ENCODE results near the gene CIDEC.

Gene CIDEC

GRCh38 chr3:9887480-9887879 lies 7.4 kb upstream of the CIDEC start:
- H3K27ac ChIP-seq: no peak overlapping the region
- H3K4me3 ChIP-seq: no peak overlapping the region
- intact Hi-C loops (cut with DNase I; ENCODE audit: low total_unique reads): no loop called here
- DNase-seq: no peak
- H3K9me3 ChIP-seq: no peaks in the 10 kb centered on the region
- peaks cover 0 to 1% (median 0%) of the 10 kb centered on the region in 3 donors for H3K36me3 ChIP-seq
- H3K27me3 ChIP-seq: no peaks in the 10 kb centered on the region
- TF ChIP-seq CTCF (IDR thresholded peaks at IDR 0.05): no peak
- H3K4me1 ChIP-seq: peaks cover 0 to 16% (median 14%) of the 10 kb centered on the region in 4 donors

GRCh38 chr3:9886328-9886727 lies 6.3 kb upstream of the CIDEC start:
- intact Hi-C loops (cut with DNase I; ENCODE audit: low total_unique reads): no loop called here
- Histone ChIP-seq H3K9me3 (no peaks in the 10 kb centered on the region), H3K27ac (no peak overlapping the region), H3K36me3 (no peaks in the 10 kb centered on the region), H3K4me3 (no peak overlapping the region), H3K4me1 (peaks cover 0 to 8% (median 5%) of the 10 kb centered on the region in 4 donors), H3K27me3 (no peaks in the 10 kb centered on the region)
- TF ChIP-seq CTCF (IDR thresholded peaks at IDR 0.05): no peak
- DNase-seq: no peak

GRCh38 chr3:9884555-9885165 lies 4.6 kb upstream of the CIDEC start:
- no peaks in the 10 kb centered on the region for H3K36me3 ChIP-seq
- no peak overlapping the region for H3K27ac ChIP-seq
- no peak for TF ChIP-seq CTCF (IDR thresholded peaks at IDR 0.05)
- H3K4me1 ChIP-seq: no peaks in the 10 kb centered on the region
- H3K4me3 ChIP-seq: no peak overlapping the region
- no peaks in the 10 kb centered on the region for H3K9me3 ChIP-seq
- intact Hi-C loops (cut with DNase I; ENCODE audit: low total_unique reads): no loop called here
- no peaks in the 10 kb centered on the region for H3K27me3 ChIP-seq
- no peak for DNase-seq

- TF ChIP-seq CTCF (IDR thresholded peaks at IDR 0.05): no peak
- no peaks in the 10 kb centered on the region for H3K27me3 ChIP-seq
- no peak overlapping the region for H3K27ac ChIP-seq
- intact Hi-C loops (cut with DNase I; ENCODE audit: low total_unique reads): no loop called here
- no peaks in the 10 kb centered on the region for H3K9me3 ChIP-seq
- no peak overlapping the region for H3K4me3 ChIP-seq
- H3K36me3 ChIP-seq: no peaks in the 10 kb centered on the region
- no peak for DNase-seq
- H3K4me1 ChIP-seq: no peaks in the 10 kb centered on the region
These were observed 3.9 kb upstream of the CIDEC start for GRCh38 chr3:9883706-9884554.

- no peak for TF ChIP-seq CTCF (IDR thresholded peaks at IDR 0.05)
- Histone ChIP-seq H3K27ac (no peak overlapping the region), H3K4me1 (no peaks in the 10 kb centered on the region), H3K36me3 (no peaks in the 10 kb centered on the region), H3K27me3 (no peaks in the 10 kb centered on the region), H3K4me3 (no peak overlapping the region), H3K9me3 (no peaks in the 10 kb centered on the region)
- no peak for DNase-seq
- intact Hi-C loops (cut with DNase I; ENCODE audit: low total_unique reads): no loop called here
These were observed 1.4 kb upstream of the CIDEC start for GRCh38 chr3:9881441-9881840.

Data from tibial artery (tissue), 4 donors.